NCI-H1694 (cell line): ENCODE data around the gene COL11A1.
A peak's percentile ranks its signal among the peaks of the same experiment; 100 is the strongest.
"Not testable (repeated sequence)": the region's sequence is repeated elsewhere in the genome, so short reads cannot be mapped to it uniquely, and the experiment has no call there.

Experiments used
- DNase-seq: peaks from one replicate; lab custom pipeline; 2025; lab: John Stamatoyannopoulos, UW

COL11A1 gene

GRCh38 chr1:103108376-103109150, at the start of gene COL11A1:
Gene COL11A1 (minus strand): TSS chr1:103108522. CDS start chr1:103108178, 344 bp downstream.
- DNase-seq, result no peak

DNA sequence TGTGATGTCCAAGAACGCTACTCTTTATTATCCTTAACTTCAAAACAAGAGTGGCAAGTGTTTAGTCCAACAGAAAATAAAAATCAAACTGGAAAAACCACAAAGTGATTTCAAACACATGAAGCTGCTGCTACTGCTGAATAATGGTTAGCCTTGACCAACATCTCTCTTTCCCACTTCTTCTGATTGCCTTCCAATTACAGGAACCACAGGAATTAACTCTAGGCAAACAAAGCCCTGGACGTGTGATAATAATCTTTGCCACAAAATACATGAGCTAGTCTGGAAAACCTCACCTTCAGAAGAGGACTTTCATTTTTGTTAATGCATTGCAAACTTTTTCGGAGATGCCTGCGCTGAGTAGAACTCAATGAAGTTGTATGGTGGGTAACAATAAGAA, 48.6 kb upstream of the COL11A1 start:
- no peak for DNase-seq

DNA sequence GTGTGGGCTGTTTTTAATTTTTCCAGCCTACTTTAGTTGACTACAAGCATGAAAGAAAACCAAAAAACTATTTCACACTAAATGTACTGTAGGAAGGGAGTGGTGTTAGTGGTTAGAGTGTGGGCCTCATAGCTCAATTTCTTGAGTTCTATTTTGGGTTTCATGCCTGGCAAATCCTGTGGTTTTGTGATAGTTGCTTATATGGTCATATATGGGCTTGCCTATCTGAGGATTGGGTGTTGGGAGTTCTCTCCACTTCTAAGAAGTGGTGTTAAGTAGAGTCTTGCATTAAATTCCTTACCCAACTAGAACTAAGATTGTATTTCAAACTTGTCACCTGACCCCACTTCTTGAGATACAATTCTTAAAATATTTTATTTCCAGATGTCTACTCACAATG, 37.8 kb upstream of the COL11A1 start:
- DNase-seq, result no peak

- no peak for DNase-seq
These were observed 37.1 kb upstream of the COL11A1 start for GRCh38 chr1:103145449-103145848.

DNA sequence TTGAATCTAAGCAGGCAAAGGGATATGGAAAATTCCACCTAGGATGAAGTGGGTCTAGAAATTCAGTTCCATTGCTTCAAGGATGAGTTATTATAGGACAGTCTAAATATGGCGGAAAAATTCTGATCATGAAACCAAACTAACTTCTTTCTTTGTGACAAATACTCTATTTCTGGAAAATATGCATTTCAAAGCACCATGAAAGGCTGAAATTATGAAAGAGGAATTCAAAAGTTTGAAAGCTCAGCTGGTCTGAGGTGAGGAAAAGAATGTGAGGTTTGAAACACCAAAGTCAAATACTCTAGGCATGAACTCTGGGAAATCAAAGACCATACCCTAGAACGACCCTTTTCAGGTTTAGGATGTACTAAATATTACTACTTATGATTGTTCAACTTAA, 36.4 kb upstream of the COL11A1 start:
- DNase-seq, result no peak

DNA sequence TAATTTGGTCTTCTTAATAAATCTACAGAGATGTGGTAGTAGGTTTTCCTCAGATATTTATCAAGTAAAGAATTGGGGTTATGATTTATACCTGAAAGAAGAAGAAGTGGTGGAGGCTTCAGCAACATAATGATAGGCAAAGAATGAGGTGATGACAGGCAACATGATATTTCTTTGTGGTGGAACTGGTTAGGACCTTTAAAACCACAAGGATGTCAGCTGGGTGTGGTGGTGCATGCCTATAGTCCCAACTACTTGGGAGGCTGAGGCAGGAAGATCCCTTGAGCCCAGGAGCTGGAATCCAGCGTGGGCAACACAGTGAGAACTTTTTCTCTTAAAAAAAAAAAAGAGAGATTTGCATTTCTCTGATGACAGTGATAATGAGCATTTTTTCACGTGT, 34.1 kb upstream of the COL11A1 start:
- DNase-seq, result no peak

- no peak for DNase-seq
These were observed 21.5 kb upstream of the COL11A1 start for GRCh38 chr1:103129796-103130195.

- no peak for DNase-seq
These were observed 20.9 kb upstream of the COL11A1 start for GRCh38 chr1:103129255-103129654.

DNA sequence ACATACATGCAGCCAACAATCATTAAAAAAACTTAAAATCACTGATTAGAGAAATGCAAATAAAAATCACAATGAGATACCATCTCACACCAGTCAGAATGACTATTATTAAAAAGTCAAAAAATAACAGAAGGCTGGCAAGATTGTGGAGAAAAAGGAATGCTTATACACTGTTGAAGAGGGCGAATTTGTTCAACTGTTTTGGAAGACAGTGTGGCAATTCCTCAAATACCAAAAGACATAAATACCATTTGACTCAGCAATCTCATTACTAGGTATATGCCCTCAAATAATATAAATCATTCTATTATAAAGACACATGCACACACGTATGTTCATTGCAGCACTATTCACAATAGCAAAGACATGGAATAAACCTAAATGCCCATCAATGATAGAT, 19.9 kb upstream of the COL11A1 start:
- DNase-seq, result not testable (repeated sequence)

- DNase-seq, result no peak
These were observed 16.9 kb upstream of the COL11A1 start for GRCh38 chr1:103125219-103125618.

GRCh38 chr1:103122983-103123720, 14.8 kb upstream of the COL11A1 start:
- no peak for DNase-seq

- no peak for DNase-seq
These were observed 12.7 kb upstream of the COL11A1 start for GRCh38 chr1:103120981-103121380.

DNA sequence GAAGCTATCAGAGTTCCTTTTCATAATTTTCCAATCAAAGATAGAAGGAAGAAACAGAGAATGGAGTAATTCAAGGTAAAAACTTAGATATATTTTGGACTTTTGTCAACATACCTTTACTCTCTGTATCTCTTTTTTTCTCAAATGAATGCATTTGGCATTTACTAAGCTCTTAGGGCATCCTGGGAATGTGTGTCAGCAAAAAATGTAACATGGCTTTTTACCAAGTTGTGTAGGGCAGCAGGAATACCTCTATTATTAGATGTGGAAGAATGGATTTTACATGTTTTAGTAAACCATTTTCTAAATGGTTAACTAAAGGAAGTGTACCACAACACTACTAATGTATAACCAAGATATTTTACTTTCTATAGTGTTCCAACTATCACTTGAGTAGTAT, 4.2 kb upstream of the COL11A1 start:
- DNase-seq, result no peak

DNA sequence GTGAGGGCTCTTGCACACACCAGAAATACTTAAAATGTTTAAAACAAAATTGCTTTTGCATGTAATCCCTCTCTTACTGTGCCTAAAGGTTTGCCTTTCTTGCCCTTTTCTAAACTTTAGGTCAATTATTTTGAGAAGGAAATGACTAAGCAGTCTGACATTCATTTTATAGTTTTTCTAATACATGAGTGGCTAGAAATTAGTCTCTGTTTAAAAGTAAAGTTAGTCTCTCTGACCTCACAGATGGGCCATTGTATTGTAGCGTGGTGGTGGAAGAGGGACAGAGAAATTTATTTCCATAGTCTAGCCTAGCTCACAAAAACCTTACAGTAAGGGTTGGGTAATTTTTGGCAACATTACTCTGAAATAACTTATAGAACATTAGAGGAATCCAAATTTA, 3.6 kb upstream of the COL11A1 start:
- no peak for DNase-seq

- no peak for DNase-seq
These were observed 2.4 kb upstream of the COL11A1 start for GRCh38 chr1:103110701-103111100.

DNA sequence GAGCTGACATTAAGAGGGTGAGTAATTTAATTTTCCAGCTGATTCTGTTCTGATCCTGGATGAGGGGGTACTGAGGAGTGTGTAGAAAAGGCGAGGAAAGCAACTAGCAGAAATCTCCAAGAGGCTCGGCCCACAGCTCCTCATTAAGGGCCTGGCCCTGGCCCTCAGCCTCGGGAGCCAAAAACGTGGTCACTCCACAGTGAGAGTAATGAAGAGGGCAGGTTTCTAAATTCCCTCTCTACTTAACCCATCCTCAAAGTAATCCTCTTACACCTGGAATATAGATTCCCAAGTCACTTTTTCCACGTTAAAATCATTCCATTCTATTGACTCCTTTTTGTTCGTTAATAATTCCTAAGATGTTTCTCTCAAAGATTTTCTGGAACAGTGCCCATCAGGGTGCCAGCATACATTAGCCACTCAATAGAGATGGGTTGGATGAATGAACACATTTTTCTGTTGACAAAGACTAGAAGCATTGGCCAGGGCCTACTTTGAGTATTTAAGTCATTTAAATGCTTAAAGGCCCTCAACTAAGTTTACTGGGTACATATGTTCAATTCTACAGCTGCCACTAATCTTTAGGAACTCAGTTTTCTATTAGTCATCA, 1.1 kb upstream of the COL11A1 start:
- no peak for DNase-seq

GRCh38 chr1:103107741-103108375, 464 bp downstream of the COL11A1 start:
- no peak for DNase-seq

GRCh38 chr1:103106426-103107341, 1.6 kb downstream of the COL11A1 start:
- peak; percentile 17 for DNase-seq

- no peak for DNase-seq
These were observed 6.9 kb downstream of the COL11A1 start for GRCh38 chr1:103101399-103101798.

GRCh38 chr1:103089221-103089620, 19.1 kb downstream of the COL11A1 start:
- no peak for DNase-seq

DNA sequence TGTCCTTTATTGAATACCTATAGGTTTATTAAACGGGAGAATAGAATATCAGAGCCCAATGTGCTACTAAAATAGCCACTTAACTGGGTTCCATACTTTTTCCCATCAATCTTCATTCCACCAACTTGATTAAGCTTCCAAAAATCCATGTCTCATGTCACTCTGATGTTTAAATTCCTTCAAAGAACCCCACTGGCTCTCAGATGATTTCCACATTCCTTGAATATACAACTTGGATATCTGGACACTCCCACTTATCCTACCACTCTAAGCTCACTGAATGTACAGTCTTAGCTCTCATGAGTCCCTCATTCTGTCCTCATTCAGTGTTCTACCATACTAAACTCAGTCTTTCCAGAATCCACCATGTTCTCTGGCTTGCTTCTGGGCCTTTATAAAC, 21.1 kb downstream of the COL11A1 start:
- DNase-seq, result no peak

GRCh38 chr1:103084181-103084580, 24.1 kb downstream of the COL11A1 start:
- no peak for DNase-seq
